ENCODE results near the gene MED22. TPM values are rescaled to one million over a fixed set of nuclear protein-coding genes. Genes with fewer than 3 reads are reported as not detected.
"Not testable (repeated sequence)": the region's sequence is repeated elsewhere in the genome, so short reads cannot be mapped to it uniquely, and the experiment has no call there.

The MED22 gene
- total and polyA plus RNA-seq, 2 donors from 2014 or later: 24.6 to 32.7 TPM

GRCh38 chr9:133340256-133340655 is 7.7 kb downstream of the MED22 start:
- no peak for TF ChIP-seq CTCF (IDR thresholded peaks at IDR 0.05; ENCODE audit: borderline replicate concordance, extremely low read depth, insufficient read depth)
- Histone ChIP-seq H3K27ac (ENCODE audit: low read depth in 2 of 2, low read length in 2 of 2) (no peak overlapping the region), H3K9me3 (ENCODE audit: control insufficient read depth in 2 of 3, insufficient read depth in 1 of 3, low read length in 3 of 3) (no peaks in the 10 kb centered on the region), H3K9ac (ENCODE audit: low read length in 3 of 3) (no peak overlapping the region), H3K36me3 (ENCODE audit: control insufficient read depth in 2 of 3, insufficient read depth in 3 of 3, low read length in 3 of 3) (peaks cover 0 to 21% (median 8%) of the 10 kb centered on the region in 3 donors), H3K4me3 (ENCODE audit: low read length in 3 of 3) (no peak overlapping the region), H3K27me3 (ENCODE audit: control insufficient read depth, insufficient read depth, low read length) (no peaks in the 10 kb centered on the region), H3K4me1 (ENCODE audit: control insufficient read depth in 2 of 3, insufficient read depth in 2 of 3, low read depth in 1 of 3, low read length in 3 of 3) (peaks cover 0 to 8% (median 0%) of the 10 kb centered on the region in 3 donors)
- FAIRE-seq: no peak
- peak in 1 of 5 donors; percentile 54 for DNase-seq
- intact Hi-C loops (cut with DNase I): no loop called here

GRCh38 chr9:133339641-133340040 is 8.3 kb downstream of the MED22 start:
- intact Hi-C loops (cut with DNase I): loop anchor here (10.0 kb wide), 1 partner anchor 155 kb away; no protein-coding TSS in a partner anchor
- no peak overlapping the region for H3K9ac ChIP-seq (ENCODE audit: low read length in 3 of 3)
- H3K27ac ChIP-seq (ENCODE audit: low read depth in 2 of 2, low read length in 2 of 2): no peak overlapping the region
- H3K4me1 ChIP-seq (ENCODE audit: control insufficient read depth in 2 of 3, insufficient read depth in 2 of 3, low read depth in 1 of 3, low read length in 3 of 3): peaks cover 0 to 10% (median 0%) of the 10 kb centered on the region in 3 donors
- H3K4me3 ChIP-seq (ENCODE audit: low read length in 3 of 3): no peak overlapping the region
- H3K36me3 ChIP-seq (ENCODE audit: control insufficient read depth in 2 of 3, insufficient read depth in 3 of 3, low read length in 3 of 3): peaks cover 0 to 18% (median 7%) of the 10 kb centered on the region in 3 donors
- no peak for FAIRE-seq
- no peak for TF ChIP-seq CTCF (IDR thresholded peaks at IDR 0.05; ENCODE audit: borderline replicate concordance, extremely low read depth, insufficient read depth)
- no peaks in the 10 kb centered on the region for H3K9me3 ChIP-seq (ENCODE audit: control insufficient read depth in 2 of 3, insufficient read depth in 1 of 3, low read length in 3 of 3)
- peak in 1 of 5 donors; percentile 10 for DNase-seq
- H3K27me3 ChIP-seq (ENCODE audit: control insufficient read depth, insufficient read depth, low read length): no peaks in the 10 kb centered on the region

GRCh38 chr9:133335924-133336811 is 11.8 kb downstream of the MED22 start, which contains the start of gene SURF6:
TSS of gene SURF6 (minus strand) at chr9:133336188. CDS start at chr9:133336132, 56 bp downstream.
- FAIRE-seq (no peak), DNase-seq (peak; percentile 91 to 97 (median 94))
- Histone ChIP-seq H3K27me3 (ENCODE audit: control insufficient read depth, insufficient read depth, low read length) (no peaks in the 10 kb centered on the region), H3K9ac (ENCODE audit: low read length in 3 of 3) (peak within 1 kb of the TSS; percentile 72 to 85 (median 73)), H3K9me3 (ENCODE audit: control insufficient read depth in 2 of 3, insufficient read depth in 1 of 3, low read length in 3 of 3) (no peaks in the 10 kb centered on the region), H3K27ac (ENCODE audit: low read depth in 2 of 2, low read length in 2 of 2) (peak within 1 kb of the TSS; percentile 47 to 67), H3K36me3 (ENCODE audit: control insufficient read depth in 2 of 3, insufficient read depth in 3 of 3, low read length in 3 of 3) (peaks cover 0 to 21% (median 20%) of the 10 kb centered on the region in 3 donors), H3K4me1 (ENCODE audit: control insufficient read depth in 2 of 3, insufficient read depth in 2 of 3, low read depth in 1 of 3, low read length in 3 of 3) (peaks cover 0 to 22% (median 0%) of the 10 kb centered on the region in 3 donors), H3K4me3 (ENCODE audit: low read length in 3 of 3) (peak within 1 kb of the TSS; percentile 70 to 88 (median 78))
- TF ChIP-seq CTCF (IDR thresholded peaks at IDR 0.05; ENCODE audit: borderline replicate concordance, extremely low read depth, insufficient read depth): peak; percentile 21
- intact Hi-C loops (cut with DNase I): loop anchor here (10.0 kb wide), 1 partner anchor 151 kb away; no protein-coding TSS in a partner anchor

GRCh38 chr9:133334888-133335287 is 13.0 kb downstream of the MED22 start:
- DNase-seq: peak in 1 of 5 donors; percentile 35
- Histone ChIP-seq H3K36me3 (ENCODE audit: control insufficient read depth in 2 of 3, insufficient read depth in 3 of 3, low read length in 3 of 3) (peaks cover 0 to 27% (median 22%) of the 10 kb centered on the region in 3 donors), H3K9ac (ENCODE audit: low read length in 3 of 3) (peak overlapping the region in 1 of 3 donors; percentile 71), H3K4me1 (ENCODE audit: control insufficient read depth in 2 of 3, insufficient read depth in 2 of 3, low read depth in 1 of 3, low read length in 3 of 3) (peaks cover 0 to 22% (median 0%) of the 10 kb centered on the region in 3 donors), H3K4me3 (ENCODE audit: low read length in 3 of 3) (peak overlapping the region in 2 of 3 donors; percentile 59 to 88)
- not testable (repeated sequence) for H3K9me3 ChIP-seq (ENCODE audit: control insufficient read depth in 2 of 3, insufficient read depth in 1 of 3, low read length in 3 of 3); H3K27ac ChIP-seq (ENCODE audit: low read depth in 2 of 2, low read length in 2 of 2); FAIRE-seq; H3K27me3 ChIP-seq (ENCODE audit: control insufficient read depth, insufficient read depth, low read length)
- intact Hi-C loops (cut with DNase I): loop anchor here (10.0 kb wide), 1 partner anchor 150 kb away; no protein-coding TSS in a partner anchor

All from kidney (tissue), 14 donors.